HUES64 (cell line): Measurements from ENCODE around the gene MYADM.

Experiments used
- H3K27ac ChIP-seq: 2 replicates; pipeline ENCODE4 v1.7.0; 2013; ENCODE audit warnings: low read depth, low read length, inconsistent platforms
- H3K27me3 ChIP-seq: 2 replicates; pipeline ENCODE4 v1.6.1; 2013; ENCODE audit warnings: mild to moderate bottlenecking, low read length; ENCODE audit not compliant: insufficient read depth
- H3K36me3 ChIP-seq: 2 replicates; pipeline ENCODE4 v1.6.1; 2013; ENCODE audit warnings: mild to moderate bottlenecking, low read length; ENCODE audit not compliant: insufficient read depth
- H3K4me1 ChIP-seq: 2 replicates; pipeline ENCODE4 v1.6.1; 2013; ENCODE audit warnings: mild to moderate bottlenecking, low read length, moderate library complexity; ENCODE audit not compliant: insufficient read depth
- H3K4me3 ChIP-seq: 2 replicates; pipeline ENCODE4 v1.5.1; 2013; ENCODE audit warnings: mild to moderate bottlenecking, low read length, moderate library complexity
- H3K9ac ChIP-seq: 2 replicates; pipeline ENCODE4 v1.6.1; 2013; ENCODE audit warnings: mild to moderate bottlenecking, low read depth, low read length
- H3K9me3 ChIP-seq: 2 replicates; pipeline ENCODE4 v1.6.1; 2013; ENCODE audit warnings: low read depth, low read length; ENCODE audit not compliant: insufficient read depth
- WGBS: fragments of 150-250, 120-280 bp; methylation state at CpG from one replicate; pipeline ENCODE4 v1.1.7; 2013; ENCODE audit warnings: missing lambda C conversion rate; 5-methylcytosine and 5-hydroxymethylcytosine counted together

The MYADM gene

DNA sequence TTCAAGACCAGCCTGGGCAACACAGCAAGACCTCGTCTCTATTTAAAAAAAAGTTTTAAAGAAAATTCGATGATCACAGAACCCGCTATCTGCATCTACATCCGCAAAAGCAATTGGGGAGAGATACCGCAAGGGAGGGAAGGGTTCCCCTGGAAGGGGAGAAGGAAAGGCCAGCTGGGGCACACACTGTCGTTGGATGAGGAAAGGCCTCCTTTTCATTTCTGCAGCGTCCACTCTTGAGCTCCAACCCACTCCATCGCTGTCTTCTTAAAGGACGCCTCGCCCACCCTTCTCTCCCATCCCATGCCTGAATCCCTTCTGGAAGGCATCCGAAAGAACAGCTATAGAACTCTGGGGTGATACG lies 11.1 kb downstream of the MYADM start:
- Histone ChIP-seq H3K27ac (peak overlapping the region; percentile 57), H3K4me1 (peaks cover 20% of the 10 kb centered on the region), H3K36me3 (peaks cover 22% of the 10 kb centered on the region), H3K27me3 (peaks cover 32% of the 10 kb centered on the region), H3K9me3 (no peaks in the 10 kb centered on the region), H3K9ac (peak overlapping the region; percentile 86), H3K4me3 (peak overlapping the region; percentile 76)
- WGBS = 64% methylated on average over 12 of the region's 12 CpGs

DNA sequence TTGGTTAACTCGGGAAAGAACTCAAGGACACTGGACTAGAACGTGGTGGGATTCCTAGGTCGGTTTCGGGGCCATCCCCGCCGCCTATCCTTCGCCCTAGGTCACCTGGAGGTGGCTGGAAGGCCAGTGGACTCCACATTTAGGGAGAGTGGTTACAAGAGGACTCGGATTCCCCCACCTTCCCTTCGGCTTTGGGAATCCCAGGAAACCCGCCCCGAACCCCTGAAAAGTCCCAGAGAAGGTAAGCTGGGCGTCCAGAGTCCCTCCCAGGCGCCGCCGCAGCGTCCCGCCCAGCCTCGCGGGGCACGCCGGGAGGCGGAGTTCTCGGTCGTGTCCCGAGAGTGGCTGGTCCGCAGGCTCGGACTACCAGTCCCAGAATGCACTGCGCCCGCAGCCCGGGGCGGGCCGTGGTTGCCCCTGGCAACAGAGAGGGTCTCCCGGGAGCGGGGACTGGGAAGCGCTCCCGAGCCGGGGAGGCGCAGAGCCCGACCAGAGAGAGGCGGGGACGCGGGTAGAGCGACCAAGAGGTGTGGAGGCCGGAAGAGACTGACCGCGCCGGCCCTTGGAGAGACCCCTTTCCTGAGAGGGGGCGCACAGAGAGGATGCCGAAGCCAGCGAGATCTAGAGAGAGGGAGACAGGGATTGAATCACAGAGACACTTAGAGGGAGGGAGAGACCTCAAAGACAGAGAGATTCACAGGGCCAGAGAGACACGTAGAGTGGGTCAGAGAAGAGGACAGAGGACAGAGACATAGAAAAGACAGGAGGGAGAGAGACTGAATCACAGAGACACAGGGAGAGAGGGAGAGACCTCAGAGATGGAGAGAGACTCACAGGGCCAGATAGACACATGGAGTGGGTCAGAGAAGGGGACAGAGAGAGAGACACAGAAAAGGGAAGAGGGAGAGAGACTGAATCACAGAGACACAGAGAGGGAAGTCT lies 11.7 kb downstream of the MYADM start:
- 4% methylated on average over 51 of the region's 51 CpGs for WGBS
- H3K4me3 ChIP-seq = peak overlapping the region; percentile 76
- peak overlapping the region; percentile 86 for H3K9ac ChIP-seq
- H3K27ac ChIP-seq = peak overlapping the region; percentile 57
- H3K9me3 ChIP-seq = no peaks in the 10 kb centered on the region
- peaks cover 25% of the 10 kb centered on the region for H3K4me1 ChIP-seq
- H3K36me3 ChIP-seq = peaks cover 16% of the 10 kb centered on the region
- H3K27me3 ChIP-seq = peaks cover 39% of the 10 kb centered on the region

DNA sequence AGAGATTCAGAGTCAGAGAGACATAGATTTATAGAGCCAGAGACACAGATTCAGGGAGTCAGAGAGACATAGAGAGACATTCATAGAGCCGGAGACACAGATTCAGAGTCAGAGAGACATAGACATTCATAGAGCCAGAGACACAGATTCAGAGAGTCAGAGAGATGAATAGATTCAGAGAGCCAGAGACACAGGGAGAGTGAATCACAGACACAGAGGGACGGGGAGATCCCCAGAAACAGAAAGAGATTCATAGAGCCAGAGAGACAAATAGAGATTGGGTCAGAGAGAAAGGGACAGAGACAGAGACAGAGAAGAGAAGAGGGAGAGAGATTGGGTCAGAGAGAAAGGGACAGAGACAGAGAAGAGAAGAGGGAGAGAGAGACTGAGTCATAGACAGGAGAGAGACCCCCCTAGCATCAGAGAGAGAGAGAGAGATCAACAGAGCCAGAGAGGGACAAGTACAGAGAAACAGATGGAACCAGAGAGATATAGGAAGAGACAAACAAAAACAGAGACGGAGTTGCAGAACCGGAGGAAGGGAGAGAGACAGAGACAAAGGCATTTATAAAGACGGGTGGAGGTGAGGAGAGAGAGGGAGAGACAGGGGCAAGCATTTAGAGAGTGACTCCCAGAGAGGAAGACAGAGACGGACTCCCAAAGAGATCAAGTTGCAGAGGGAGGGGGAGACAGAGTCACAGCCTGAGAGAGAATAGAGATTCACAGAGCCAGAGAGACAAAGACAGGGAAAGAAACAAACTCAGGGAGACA lies 13.2 kb downstream of the MYADM start:
- no peaks in the 10 kb centered on the region for H3K9me3 ChIP-seq
- peaks cover 1% of the 10 kb centered on the region; the same call in 1 of the 2 replicates for H3K36me3 ChIP-seq
- WGBS = 21% methylated on average over 5 of the region's 6 CpGs
- peak overlapping the region; percentile 64 for H3K4me3 ChIP-seq
- H3K27me3 ChIP-seq = peaks cover 45% of the 10 kb centered on the region
- H3K27ac ChIP-seq = no peak overlapping the region
- no peak overlapping the region for H3K9ac ChIP-seq
- peaks cover 25% of the 10 kb centered on the region for H3K4me1 ChIP-seq

DNA sequence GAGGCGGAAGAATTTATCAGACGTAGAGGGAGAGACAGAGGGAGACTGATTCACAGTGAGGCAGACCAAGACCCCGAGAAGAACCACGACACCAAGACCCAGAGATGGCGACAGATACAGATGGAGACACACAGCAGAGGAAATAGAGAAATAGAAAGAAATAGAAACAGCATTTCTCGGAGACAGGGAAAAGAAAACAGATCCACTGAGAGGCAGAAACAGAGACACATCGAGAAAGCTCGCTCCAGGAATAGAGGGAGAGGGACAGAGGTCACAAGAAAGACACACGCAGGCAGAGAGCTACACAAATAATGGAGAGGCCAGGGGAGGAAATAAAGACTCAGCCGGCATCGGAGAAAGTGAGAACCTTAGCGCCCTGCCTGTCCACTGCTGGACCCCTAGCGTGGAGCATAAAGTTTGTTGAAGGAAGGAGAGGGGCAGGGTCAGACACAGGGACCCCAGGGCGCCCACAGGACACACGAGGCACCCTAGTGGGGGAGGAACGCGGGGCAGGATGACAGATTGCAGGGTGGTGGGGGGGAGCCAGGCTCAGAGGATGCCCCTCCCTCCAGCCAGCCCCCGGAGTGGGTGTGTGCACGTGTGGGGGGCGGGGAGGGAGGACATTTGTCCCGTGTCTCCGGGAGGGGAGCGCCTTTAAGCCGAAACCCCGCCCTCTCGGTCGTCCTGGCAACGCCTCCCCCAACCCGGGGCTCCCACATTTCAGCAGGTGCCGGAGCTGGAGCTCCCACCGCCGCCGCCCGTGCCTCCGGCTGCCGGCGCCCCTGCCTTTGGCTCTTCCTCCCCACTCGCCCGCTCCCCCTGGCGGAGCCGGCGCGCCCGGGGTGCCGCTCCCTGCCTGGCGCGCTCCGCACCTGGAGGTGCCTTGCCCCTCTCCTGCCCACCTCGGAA lies 14.1 kb downstream of the MYADM start, which contains the start of gene PRKCG:
PRKCG (plus strand) TSS at position 716 of the 909 bp plus-strand sequence. CDS start 298 bp downstream, outside the sequence.
- Histone ChIP-seq H3K27me3 (peaks cover 45% of the 10 kb centered on the region), H3K36me3 (no peaks in the 10 kb centered on the region), H3K4me3 (peak within 1 kb of the TSS; percentile 64), H3K9ac (peak within 1 kb of the TSS; percentile 41), H3K27ac (no peak within 1 kb of the TSS), H3K9me3 (no peaks in the 10 kb centered on the region), H3K4me1 (peaks cover 25% of the 10 kb centered on the region)
- 3% methylated on average over 49 of the region's 49 CpGs for WGBS

DNA sequence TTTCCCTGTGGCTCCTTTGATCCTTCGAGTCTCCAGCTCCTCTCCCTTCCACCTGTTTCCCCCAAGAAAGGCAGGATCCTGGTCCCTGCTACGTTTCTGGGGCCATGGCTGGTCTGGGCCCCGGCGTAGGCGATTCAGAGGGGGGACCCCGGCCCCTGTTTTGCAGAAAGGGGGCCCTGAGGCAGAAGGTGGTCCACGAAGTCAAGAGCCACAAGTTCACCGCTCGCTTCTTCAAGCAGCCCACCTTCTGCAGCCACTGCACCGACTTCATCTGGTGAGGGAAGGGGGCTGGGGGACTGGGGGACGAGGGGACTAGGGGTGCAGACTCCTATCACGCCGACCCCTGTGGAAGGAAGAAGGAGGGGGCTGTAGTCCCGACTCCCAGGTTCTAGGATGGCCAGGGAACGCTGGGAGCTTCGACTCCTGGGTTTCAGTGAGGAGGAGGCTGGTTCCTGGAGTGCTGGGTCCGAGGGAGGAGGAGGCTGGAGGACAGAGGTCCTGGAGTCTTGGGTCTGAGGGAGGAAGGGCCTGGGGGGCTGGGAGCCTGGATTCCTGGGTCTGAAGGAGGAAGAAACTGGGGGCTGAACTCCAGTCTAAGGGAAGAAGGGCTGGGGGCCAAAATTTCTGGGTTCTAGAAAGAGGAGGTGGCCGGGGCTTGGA lies 14.8 kb downstream of the MYADM start:
- peaks cover 45% of the 10 kb centered on the region for H3K27me3 ChIP-seq
- H3K9ac ChIP-seq = peak overlapping the region; percentile 41
- no peaks in the 10 kb centered on the region for H3K36me3 ChIP-seq
- no peak overlapping the region for H3K27ac ChIP-seq
- H3K4me3 ChIP-seq = peak overlapping the region; percentile 64
- WGBS = 6% methylated on average over 18 of the region's 18 CpGs
- peaks cover 25% of the 10 kb centered on the region for H3K4me1 ChIP-seq
- no peaks in the 10 kb centered on the region for H3K9me3 ChIP-seq

DNA sequence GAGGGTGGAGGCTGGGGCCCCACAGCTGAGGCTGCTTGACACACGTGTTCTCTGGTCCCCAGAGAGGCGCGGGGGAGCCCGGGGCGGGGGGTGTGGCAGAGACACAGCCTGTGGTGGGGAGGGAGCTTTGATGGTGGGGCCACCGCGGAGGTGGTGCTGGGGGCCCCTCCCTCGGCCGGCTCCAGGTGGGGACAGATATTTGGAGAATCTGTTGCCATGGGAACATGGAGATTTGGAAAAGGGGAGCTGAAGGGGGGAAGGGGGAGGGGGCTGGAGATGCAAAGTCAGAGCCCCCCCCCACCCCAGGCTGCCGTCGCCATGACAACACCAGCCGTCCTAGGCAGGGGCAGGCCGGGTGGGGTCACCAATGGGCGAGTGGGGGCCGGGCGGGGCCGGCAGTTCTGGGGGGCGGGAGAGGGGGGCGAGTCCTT lies 15.6 kb downstream of the MYADM start:
- WGBS = 8% methylated on average over 16 of the region's 19 CpGs
- Histone ChIP-seq H3K36me3 (no peaks in the 10 kb centered on the region), H3K4me3 (peak overlapping the region; percentile 64), H3K4me1 (peaks cover 25% of the 10 kb centered on the region), H3K27me3 (peaks cover 45% of the 10 kb centered on the region), H3K9me3 (no peaks in the 10 kb centered on the region), H3K27ac (no peak overlapping the region), H3K9ac (no peak overlapping the region)

DNA sequence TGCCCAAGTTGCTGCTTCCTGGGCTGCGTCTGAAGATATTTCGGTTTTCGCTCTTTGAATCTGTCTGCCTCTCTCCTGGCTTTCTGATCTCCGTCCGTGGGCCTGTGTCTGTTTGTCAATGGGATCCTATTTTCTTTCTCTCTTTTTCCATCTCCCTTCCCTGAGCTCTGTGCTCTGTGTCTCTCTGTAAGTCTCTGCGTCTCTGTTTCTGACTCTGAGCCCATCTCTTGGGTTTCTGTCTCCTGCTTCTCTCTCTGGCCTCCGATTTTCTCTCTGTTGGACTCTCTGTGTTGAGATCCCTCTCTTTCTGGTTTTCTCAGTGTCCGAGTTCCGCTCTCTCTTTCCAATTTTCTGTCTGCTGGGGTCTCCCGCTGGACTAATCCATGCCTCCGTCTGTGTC lies 16.1 kb downstream of the MYADM start:
- Histone ChIP-seq H3K27ac (no peak overlapping the region), H3K4me1 (peaks cover 23% of the 10 kb centered on the region), H3K9ac (0 out of 2 replicates have a peak overlapping the region, but pooled peaks have one; percentile 42), H3K4me3 (peak overlapping the region; percentile 43), H3K36me3 (no peaks in the 10 kb centered on the region), H3K27me3 (peaks cover 45% of the 10 kb centered on the region), H3K9me3 (no peaks in the 10 kb centered on the region)
- 58% methylated on average over 11 of the region's 11 CpGs for WGBS

DNA sequence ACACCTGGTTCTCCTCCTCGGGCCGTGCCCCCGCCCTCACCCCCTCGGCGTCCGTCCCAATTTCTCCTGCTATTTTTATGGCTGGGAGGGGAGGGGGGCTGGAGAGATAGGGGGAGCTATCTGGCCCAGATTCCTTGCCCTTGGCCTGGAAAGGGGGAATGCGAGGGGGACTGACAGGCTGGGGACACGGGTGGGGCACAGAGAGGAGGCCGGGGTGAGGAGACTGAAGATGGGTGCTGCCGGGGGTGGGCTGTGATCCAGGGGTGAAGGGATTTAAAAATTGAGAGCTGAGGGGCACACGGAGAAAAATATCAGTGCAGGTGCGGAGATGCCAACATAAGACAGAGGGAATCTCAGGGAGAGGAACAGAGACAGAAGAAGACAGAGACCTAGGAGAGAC lies 16.6 kb downstream of the MYADM start:
- WGBS = 68% methylated on average over 12 of the region's 12 CpGs
- Histone ChIP-seq H3K9ac (no peak overlapping the region), H3K27me3 (peaks cover 45% of the 10 kb centered on the region), H3K4me3 (no peak overlapping the region), H3K36me3 (no peaks in the 10 kb centered on the region), H3K27ac (no peak overlapping the region), H3K9me3 (no peaks in the 10 kb centered on the region), H3K4me1 (peaks cover 24% of the 10 kb centered on the region)

DNA sequence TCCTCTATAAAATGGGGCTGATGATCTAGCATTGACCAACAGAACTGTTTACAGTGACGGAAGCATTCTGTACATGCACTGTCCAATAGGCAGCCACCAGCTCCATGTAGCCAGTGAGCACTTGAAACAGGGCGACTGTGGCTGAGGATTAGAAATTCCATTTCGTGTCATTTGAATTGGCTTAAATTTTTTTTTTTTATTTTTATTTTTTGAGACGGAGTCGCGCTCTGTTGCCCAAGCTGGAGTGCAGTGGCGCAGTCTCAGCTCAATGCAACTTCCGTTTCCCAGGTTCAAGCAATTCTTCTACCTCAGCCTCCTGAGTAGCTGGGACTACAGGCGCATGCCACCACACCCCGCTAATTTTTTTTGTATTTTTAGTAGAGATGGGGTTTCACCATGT lies 17.4 kb downstream of the MYADM start:
- Histone ChIP-seq H3K9me3 (no peaks in the 10 kb centered on the region), H3K36me3 (no peaks in the 10 kb centered on the region), H3K27me3 (peaks cover 40% of the 10 kb centered on the region), H3K4me3 (no peak overlapping the region), H3K4me1 (peaks cover 23% of the 10 kb centered on the region), H3K27ac (no peak overlapping the region), H3K9ac (no peak overlapping the region)
- 96% methylated on average over 10 of the region's 10 CpGs for WGBS

DNA sequence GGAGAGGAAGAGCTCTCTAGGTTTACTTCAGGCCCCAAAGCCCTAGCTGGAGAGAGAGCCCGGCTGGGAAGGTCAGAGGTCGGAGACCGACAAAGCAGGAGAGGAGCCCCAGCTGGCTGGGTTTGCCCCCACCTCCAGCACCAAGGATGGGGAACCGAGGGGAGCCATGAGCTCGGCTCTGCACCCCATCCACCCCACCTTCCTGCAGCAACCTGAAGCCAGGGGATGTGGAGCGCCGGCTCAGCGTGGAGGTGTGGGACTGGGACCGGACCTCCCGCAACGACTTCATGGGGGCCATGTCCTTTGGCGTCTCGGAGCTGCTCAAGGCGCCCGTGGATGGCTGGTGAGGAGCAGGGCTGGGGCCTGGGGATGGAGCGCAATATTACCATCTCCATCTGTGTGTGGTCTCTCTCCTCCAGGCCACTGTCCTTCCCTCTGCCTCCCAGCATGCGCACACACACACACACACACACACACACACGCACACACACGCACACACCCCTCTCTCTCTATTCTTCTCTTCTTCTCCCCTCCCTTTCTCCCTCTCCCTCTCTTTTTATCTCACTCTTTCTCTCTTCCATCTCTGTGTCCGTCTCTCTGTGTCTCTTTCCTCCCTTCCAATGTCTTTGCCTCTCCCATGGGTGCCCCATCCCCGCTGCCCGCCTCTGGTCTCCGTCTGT lies 24.8 kb downstream of the MYADM start:
- H3K27me3 ChIP-seq = peaks cover 2% of the 10 kb centered on the region; the same call in 1 of the 2 replicates
- no peak overlapping the region for H3K9ac ChIP-seq
- H3K4me3 ChIP-seq = no peak overlapping the region
- H3K9me3 ChIP-seq = no peaks in the 10 kb centered on the region
- peaks cover 5% of the 10 kb centered on the region; the same call in 1 of the 2 replicates for H3K4me1 ChIP-seq
- no peak overlapping the region for H3K27ac ChIP-seq
- 77% methylated on average over 23 of the region's 23 CpGs for WGBS
- H3K36me3 ChIP-seq = no peaks in the 10 kb centered on the region
